Stimulated activated CD4-positive, alpha-beta T cell treated with anti-CD3 and anti-CD28 coated beads, TNF-alpha, amount 100 ng/mL, for 1 hour (primary cell): ENCODE measurements around the gene CD84.
"Not testable (repeated sequence)": the region's sequence is repeated elsewhere in the genome, so short reads cannot be mapped to it uniquely, and the experiment has no call there.

Experiments
- DNase-seq, 3 donors: peaks; one replicate each; pipeline ENCODE4 v3.0.0-alpha.2; 2020; ENCODE audit warnings: low read depth in 3 of 3, low spot score in 1 of 3

CD84 gene

DNA sequence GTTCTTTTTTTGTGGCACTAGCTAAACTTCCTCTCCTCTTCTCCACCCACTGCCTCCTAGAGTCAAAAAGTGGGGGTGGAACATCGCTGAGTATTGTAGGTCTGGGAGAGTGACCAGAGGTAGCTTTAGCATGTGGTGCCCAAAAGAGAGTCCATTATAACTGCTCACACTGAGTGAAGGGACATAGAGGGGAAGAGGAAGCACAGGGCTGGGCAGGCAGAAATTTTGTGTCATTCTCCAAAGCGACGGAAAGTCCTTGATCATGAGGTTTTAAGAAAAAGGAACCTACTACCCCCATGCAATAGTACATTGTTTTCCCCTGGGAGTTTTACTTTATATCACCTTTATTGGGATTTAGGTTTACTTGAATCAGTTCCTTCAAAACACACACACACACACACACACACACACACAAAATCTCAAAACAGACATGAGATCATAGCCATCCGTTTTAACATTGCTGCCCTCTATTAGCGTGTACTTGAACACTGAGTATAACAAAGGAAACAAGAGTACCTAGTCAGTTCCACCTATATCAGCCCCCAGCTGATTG lies 4.1 kb downstream of the CD84 start:
- no peak for DNase-seq

GRCh38 chr1:160570840-160571239 lies 8.5 kb downstream of the CD84 start:
- DNase-seq = no peak

DNA sequence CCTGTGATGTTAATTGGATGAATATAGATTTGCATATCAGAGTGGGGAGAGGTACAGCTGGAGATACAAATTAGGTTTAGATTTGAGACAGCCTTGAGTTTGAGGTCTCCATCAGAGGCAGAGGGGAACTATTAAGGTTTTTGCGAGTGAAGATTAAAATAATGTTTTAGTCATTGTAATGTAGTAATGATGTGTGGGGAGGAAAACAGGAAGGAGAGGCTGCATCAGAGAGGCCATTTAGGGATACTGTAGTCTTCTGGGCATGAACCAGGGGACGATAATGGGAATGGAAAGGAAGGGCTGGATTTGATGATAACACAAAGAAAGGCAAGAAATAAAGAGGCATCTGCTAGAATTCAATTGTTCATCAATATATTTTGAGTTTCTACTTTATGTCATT lies 9.5 kb downstream of the CD84 start:
- DNase-seq = no peak

DNA sequence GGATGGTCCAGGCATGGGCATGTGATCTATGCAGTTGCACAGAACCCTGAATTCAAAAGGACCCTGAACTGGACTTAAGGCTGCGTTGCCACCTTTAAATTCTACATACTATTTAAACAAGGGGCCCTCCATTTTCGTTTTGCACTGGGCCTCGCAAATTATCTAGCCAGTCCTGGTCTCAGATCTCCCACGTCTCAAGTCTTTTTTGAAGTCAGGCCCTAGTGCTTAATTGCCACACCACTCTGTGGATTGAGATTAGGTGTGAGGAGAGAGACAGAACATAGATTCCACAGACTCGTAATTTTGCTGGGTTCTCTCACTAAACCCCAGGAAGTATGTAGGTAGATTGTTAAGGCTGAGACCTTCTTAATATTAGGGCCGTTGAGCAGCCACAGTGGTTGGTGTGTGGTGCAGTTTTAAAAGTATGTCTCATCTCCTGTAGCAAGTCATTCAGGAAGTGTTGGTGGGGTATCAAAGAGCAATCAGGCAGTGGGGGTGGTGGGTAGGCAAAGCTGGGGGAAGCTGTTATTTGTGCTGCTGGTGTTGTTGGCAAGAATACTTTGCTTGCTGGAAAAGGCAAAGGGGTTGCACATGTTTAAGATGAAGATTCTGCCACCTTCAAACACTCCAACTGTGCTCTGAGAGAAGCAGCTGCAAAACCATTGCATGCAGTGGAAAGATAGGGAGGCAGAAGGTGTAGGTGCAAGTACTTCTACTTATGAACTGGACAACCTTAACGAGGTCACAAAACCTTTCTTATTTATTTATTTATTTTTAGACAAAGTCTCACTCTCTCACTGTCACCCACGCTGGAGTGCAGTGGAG lies 11.2 kb downstream of the CD84 start:
- DNase-seq = peak; percentile 34 to 51 (median 38)

DNA sequence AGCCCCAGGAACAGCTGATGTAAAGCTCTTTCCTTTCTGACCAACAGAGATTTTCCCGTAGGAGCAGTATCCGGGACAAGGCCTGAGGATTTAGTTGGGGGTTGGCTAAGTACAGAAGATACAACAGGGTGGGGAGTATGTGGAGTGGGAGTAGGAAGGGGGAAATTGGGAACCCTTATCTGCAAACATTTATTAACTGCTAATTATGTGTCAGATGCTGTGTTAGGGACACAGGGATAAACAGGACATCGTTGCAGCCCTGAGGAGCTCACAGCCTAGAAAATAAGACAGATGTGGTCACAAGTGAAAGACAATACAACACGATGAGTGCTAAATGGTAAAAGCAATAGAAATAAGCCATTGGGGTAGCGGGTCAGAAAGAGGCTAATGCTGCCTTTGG lies 12.0 kb downstream of the CD84 start:
- DNase-seq = no peak

- no peak for DNase-seq
Measured at GRCh38 chr1:160565564-160565963, 13.7 kb downstream of the CD84 start.

DNA sequence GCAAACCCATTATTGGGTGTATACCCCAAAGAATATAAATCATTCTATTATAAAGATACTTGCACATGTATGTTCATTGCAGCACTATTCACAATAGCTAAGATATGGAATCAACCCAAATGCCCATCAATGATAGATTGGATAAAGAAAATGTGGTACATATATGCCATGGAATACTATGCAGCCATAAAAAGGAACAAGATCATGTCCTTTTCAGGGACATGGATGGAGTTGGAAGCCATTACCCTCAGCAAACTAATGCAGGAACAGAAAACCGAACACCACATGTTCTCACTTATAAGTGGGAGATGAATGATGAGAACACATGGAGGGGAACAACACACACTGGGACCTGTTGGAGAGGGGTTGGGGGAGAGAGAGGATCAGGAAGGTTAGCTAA lies 16.1 kb downstream of the CD84 start:
- DNase-seq = not testable (repeated sequence)

GRCh38 chr1:160562745-160563144 lies 16.6 kb downstream of the CD84 start:
- DNase-seq = not testable (repeated sequence)

- no peak for DNase-seq
Measured at GRCh38 chr1:160560806-160561205, 18.5 kb downstream of the CD84 start.

GRCh38 chr1:160560045-160560705 lies 19.1 kb downstream of the CD84 start:
- DNase-seq = no peak

GRCh38 chr1:160559437-160559836 lies 19.9 kb downstream of the CD84 start:
- DNase-seq = not testable (repeated sequence)

- DNase-seq = no peak
Measured at GRCh38 chr1:160558660-160559380, 20.5 kb downstream of the CD84 start.

DNA sequence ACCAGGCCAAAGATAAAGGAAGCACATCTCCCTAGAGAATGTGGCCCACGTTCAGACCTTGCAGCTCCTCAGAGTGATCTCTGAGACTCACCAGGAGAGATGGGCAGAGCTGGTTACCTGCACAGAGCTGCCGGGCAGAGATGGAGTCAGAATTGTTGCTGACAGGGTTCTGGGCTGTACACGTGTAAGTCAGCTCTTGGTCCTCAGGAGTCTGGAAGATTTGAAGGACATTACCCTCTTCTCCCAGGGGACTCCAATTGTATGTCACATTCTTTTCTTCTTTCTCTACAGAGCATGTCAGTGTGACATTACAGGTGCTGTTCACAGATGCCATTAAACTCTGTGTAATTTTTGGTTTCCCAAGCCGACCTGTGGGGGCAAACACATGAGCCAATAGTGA lies 25.5 kb downstream of the CD84 start:
- DNase-seq = no peak

DNA sequence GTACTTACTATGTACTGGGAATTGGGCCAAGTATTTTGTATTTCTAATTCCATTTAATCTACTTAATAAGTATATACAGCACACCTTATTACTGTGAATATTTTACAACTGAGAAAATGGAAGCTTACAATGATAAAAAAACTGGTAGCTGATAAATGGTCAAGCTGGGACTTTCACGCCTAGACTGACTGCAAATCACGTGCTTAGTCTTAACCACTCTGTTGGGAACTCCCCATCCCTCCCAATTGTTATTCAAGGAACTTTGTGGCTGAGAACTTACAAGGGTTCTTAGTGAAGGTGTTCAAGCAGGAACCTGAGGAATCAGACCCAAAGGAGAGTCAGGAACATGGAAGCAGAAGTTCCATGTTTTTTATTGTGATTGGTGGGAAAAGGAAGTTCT lies 26.9 kb downstream of the CD84 start:
- no peak for DNase-seq

GRCh38 chr1:160550572-160551034 lies 28.7 kb downstream of the CD84 start:
- DNase-seq = peak in 2 of 3 donors; percentile 31 to 48

DNA sequence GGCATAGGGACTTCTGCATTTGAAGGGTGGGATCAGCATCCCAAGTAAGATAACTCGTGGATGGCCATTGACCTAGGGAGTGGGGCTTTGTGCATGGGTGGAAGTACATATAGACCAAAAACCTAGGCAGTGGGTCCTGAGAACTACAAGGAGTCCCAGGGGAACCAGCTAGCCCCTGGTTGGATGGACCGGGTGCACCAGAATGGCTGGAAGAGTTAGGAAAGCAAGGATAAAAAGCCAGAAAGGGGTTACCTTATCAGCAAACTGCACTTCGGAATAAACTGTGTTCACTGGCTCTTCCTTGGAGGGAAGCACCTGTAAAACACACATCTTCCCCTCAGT lies 29.7 kb downstream of the CD84 start:
- no peak for DNase-seq

- DNase-seq = no peak
Measured at GRCh38 chr1:160548960-160549664, 30.2 kb downstream of the CD84 start.

DNA sequence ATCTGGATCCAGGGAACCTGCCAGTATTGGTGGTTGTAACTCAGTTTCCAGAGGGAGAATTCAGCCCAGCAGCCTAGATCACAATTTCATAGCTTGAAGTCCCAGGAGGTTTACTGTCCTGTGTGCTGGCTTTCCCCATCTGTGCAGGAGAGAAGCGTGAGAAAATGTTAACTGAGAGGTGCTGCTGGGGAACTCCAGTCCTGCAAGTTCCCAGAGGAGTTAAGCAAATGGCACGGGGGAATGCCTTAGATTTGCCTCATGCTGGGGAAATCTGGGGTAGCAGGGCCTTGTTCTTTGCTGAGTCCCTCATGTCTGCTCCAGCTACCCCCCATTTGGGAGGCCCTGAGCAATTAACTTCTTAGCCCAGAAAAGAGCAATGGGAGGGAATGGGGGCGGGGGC lies 31.1 kb downstream of the CD84 start:
- no peak for DNase-seq

DNA sequence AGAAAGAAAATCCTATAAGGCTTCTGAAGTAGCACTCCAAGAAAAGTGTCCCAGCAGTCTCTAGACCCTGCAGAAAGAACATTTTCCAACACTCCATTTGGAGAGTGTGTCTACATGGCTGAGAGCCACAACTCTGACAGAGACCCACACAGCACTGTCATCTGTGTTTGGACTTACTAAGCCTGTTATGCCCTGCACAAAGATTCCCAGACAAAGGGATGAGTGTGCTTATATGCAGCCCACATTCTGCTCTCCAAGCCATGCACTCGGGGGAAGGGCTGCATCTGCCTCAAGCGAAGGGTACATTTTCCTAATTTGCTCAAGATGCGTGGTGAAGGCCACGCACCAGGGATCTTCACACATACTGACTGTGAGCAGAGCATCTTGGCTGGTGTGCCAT lies 31.9 kb downstream of the CD84 start:
- DNase-seq = no peak

DNA sequence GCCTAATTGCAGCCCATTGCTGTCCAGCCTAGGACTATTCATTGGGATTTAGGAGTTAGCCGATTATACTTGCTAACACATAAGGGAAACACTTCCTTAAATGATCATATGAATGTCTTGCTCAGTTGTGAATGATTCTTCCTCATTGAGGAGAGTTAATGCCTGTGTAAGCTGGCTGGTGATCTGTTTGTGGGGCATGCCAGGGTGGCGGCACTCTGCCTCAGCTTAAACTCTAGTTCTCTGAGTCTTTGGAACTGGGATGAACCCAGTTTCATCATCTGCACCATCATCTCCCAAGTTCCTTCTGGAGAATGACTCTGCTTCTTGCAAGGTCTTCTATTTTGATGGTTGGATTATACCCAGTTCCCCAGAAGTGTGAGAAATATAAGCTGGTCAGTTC lies 32.4 kb downstream of the CD84 start:
- no peak for DNase-seq

GRCh38 chr1:160544647-160545046 lies 34.6 kb downstream of the CD84 start:
- no peak for DNase-seq
